Left renal cortex interstitium (tissue), 4 donors: ENCODE results near the gene STK11. TPM values are rescaled to one million over a fixed set of nuclear protein-coding genes. Genes with fewer than 3 reads are reported as not detected.

Experiments used
- DNase-seq, 4 donors: peaks; one replicate each; pipeline ENCODE4 v3.0.0-alpha.2; 2013; ENCODE audit warnings: low read depth in 4 of 4, low spot score in 2 of 4, missing footprints in 1 of 4
- polyA plus RNA-seq, 4 donors: library from polyadenylated mRNA; unstranded; fragments of 120-200 nt; gene quantifications; one replicate each; pipeline ENCODE4 v1.2.1, GENCODE V29; 2013; ENCODE audit not compliant: insufficient read length in 4 of 4

Gene STK11
- polyA plus RNA-seq, 4 donors, result 59.1 to 64.4 (median 61.9) TPM

DNA sequence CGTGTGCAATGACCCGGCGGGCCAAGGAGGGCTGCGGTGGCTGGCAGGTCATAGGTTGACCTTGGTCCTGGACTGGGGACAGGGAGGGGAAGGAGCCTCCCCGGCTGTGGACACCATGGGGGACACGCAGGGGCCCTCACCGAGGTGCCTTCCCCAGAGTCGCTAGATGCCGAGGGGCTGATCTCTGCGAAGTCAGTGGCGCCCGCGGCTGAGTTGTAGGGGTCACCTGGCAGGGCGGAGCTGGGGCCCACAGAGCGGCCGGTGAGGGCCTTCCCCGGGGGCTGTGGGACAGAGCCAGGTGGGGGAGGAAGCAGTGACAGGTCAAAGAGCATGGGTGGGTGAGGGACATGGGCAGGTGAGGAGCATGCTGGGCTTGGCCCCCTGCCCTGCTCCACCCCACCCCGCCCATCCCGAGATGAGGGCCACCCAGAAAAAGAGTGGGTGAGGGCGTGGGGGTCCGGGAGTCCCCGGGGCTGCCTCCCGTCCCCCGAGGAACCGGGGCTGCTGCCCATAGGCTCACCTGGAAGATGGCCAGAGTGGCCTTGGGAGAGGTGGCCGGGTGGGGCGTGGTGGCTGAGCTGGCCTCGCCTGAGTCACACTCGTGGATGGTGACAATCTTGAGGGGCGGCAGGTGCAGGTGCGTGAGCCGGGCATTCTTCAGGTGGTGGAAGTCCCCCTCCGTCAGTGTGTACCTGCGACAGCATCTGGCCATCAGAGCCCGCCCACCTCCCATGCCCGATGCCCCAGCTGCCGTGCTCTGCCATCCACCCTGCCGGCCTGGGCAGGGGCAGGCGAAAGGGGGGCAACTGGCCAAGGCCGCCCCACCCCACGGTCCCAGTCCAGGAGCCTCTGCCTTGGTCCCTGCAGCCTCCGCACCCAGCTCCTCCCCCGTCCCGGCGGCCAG, 28.7 kb downstream of the STK11 start:
- no peak for DNase-seq

DNA sequence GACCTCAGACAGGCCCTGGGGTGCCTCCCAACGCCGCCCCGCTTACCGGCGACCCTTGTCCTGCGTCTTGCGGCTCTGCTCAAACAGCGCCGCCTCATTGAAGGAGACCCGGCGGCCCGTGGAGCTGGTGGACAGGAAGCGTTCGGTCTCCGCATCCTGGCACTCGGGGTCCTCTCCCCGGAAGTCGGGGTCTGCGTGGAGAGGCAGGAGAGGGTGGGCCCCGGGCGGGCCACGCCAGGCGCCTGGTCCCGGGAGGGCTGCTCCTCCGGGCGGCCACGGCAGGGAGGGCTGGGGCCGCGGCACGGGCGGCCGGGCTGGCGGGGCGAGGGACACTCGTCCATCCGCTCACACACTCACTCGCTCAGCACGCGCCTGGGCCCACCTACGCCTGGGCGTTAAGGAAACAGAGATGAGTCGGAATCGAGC, 29.4 kb downstream of the STK11 start:
- DNase-seq, result no peak

DNA sequence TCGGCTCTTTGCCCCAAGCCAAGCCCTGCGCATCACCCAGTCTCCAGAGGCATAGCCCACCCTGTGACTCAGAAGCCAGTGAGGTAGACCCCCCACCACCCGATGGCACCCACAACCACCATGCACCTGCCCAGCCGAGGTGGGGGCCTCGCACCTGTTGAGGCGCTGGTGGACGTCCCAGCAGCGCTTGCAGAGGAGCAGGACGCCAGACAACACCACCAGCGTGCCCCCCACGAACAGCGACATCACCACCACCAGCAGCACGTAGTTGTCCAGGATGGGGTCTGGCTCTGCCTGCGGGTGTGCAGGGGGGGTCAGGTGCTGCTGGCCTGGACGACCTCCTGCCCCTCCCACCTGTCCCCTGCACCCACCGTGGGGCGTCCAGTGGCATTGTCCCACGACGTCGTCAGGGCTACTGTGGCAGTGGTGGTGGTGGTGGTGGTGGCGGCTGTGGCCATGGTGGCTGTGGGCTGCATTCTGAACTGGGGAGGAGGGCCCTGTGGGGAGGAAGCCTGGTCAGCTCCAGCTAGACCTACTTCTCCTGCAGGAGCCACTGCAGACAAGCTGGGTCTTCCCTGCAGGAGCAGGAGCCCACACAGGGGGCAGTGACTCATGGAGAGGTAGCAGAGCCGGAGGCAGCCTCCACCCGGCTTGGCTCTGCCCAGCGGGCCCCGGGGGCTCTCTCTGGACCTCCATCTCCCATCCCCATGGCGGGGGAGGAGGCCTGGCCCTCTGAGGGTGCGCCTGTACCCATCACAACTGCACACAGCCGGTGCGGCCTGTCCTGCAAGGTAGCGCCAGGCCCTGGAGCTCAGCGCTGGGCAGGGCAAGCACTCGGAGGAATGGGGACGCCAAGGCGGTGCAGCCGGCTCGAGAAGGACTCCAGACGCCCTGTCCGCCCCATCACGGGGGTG, 30.3 kb downstream of the STK11 start:
- DNase-seq, result no peak

DNA sequence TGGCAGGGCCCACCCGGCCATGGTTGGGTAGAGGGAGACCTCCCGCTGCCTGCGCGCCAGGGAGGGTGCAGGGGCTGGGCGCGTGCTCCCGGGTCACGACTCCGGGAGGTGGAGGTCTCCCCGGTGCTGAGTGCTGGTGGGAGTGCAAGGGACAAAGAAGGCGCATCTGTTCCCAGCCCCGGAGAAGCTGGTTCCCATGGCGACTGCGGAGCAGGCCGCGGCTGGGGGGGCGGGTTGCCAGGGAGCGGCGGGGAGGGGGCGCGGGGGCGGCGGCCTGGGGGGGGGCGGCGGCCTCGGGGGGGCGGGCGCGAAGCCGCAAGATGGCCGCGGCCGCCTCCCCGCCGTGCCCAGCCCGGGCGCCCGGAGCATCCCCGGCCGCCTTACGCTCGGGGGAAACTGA, 31.0 kb downstream of the STK11 start:
- no peak for DNase-seq

DNA sequence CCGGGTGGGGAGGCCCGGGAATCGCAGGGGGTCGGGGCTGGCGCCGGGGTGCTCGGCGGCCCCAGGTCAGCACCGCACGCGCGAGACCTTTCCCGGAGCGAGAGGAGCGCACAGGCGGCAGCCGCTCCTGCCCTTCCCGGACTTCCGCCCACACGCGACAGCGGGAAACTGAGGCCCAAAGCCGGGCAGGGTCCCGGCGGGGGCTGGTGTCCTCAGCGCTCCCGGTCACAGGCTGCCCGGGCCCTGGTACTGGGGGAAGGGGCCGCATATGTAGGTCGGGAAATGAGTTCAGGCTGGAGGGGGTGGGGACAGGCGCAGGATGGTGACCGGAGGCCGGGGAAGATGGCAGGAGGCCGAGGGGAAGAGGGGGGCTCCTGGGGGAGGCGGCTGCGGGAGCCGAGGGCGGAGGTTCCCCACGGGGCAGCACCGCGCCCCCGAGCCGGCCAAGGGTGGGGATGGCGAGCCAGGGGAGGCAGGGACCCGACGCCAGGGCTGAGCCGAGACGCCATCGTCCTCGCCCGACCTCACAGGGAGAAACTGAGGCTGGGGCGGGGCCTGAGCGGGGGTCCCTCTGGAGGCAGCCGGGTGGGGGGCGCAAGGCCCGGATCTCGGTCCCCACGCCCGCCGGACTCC, 31.6 kb downstream of the STK11 start:
- DNase-seq, result no peak

DNA sequence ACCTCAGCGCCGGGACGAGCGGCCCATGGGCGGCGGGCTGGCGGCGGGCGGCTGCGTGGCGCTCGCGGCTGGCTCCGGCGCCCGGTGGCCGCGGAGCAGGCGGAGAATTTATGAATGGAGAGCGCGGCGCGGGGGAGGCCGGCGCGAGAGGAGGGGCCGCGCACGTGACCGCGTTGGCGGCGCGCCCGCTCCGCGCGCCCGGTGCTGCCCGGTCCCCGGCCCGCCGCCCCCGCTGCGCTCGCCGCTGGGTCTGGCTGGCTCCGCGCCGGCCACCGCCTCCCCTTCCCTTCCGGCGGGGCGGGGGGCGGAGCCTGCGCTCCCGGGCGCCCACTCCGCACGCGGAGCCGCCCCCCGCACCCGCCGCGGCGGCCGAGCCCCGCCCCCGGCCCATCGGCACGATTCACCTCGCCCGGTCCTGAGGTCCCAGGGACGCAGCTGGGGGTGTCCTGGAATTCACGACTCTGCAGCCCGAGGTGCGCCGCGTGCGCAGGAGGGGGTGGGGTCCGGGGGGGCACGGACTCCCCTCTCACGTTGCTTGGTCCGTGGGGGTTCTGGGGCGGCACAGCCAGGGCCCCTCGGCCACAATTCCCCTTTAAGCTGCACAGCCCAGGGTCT, 32.3 kb downstream of the STK11 start, which contains the start of gene CBARP:
TSS of gene CBARP (minus strand) at position 252 of the 615 bp plus-strand sequence. CDS start 1,905 bp downstream, outside the sequence.
- DNase-seq, result no peak

DNA sequence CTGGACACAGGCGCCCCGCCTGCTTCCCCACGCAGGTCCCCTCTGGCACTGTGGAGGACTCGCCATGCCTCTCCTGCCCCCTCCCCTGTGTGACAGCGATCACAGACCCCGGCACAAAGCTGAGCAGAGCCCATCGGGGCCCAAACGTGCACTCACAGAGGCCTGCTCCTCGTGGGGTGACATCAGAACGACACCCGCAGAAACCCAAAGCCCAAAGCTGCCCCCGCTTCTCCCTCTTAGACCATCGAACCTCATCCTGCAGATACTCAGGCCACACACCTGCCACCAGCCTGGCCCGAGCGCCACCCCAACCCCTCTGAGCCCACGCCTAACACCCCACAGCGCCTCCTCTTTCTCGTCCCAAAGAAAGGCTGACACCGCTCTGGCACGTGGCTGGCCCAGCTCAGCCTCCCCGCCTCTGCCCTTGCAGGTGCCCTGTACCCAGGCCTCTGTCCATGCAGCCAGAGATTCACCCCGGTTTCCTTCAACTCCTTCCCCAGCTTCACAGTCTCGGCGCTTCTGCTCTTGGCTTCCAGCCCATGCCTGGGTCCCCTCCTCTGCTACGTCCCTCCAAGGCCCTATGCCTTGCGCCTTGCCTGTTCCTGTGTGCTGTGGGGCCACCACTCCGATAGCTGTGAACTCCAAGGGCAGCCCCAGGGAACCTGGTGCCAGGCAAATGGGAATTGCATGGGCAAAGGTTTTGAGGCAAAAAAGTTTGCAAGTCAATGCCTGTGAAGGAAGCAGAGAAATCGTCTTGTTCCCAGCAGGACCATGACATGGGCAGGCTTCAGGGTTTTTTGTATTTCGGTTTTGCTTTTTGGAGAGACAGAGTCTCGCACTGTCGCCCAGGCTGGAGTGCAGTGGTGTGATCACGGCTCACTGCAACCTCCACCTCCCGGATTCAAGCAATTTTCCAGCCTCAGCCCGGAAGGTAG, 33.1 kb downstream of the STK11 start:
- no peak for DNase-seq

DNA sequence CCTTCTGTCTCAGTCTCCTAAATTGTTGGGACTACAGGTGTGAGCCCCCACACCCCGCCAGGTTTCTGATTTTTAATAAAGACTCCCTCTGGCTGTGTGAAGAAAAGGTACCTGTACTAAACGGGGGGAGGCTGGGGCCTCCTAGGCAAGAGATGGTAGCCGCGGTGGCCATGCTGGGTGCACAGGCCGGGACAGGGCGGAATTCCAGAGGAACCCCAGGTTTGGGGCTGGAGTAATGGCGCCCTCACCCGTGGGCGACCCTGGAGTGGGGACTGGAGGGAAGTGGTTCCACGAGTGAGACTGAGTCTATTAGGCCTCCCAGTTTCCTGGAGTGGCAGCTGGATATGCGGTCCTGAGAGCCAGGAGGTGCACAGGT, 33.8 kb downstream of the STK11 start:
- DNase-seq, result no peak

DNA sequence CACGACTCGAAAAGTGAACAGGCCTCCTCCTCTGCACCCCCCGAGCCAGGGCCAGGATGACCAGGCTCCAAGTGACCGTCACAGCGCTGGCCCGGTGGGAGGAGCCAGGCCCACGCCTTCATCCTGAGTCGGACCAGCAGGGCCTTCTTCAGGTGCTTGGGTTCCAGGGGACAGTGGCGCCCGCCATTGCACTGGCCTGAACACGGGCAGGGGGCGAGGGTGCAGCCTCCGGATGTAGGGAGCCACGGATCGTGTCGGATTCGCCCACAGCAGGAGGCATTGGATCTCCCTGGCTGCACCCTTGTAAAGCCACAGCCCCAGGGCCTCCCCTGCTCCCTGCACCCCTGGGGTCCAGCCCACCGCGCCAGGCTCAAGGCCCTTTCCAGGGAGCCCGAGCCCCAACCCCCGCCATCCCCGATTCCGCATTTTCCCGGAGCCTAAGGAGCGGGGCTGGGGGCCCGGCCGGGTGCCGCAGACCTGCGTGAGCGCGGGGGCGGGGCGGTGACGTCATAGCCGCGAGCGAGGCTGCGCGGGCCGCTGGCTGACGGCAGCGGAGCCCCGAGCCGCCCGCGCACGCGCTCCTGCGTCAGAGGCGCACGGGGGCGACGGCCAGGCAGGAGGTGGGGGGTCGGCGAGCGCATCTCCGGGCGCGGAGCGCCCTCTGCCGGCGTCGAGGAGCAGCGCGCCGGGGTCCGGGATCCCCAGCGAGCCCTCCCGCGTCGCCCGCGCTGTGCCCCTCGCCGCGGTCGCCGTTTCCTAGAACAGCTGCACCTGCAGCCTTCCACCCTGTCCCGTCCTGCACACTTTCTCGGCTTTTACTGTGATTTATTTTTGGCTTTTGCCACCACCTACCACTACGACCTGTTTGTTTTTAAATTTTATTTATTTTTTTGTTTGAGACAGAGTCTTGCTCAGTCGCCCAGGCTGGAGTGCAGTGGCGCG, 34.5 kb downstream of the STK11 start:
- peak in 1 of 4 donors; percentile 80 for DNase-seq

DNA sequence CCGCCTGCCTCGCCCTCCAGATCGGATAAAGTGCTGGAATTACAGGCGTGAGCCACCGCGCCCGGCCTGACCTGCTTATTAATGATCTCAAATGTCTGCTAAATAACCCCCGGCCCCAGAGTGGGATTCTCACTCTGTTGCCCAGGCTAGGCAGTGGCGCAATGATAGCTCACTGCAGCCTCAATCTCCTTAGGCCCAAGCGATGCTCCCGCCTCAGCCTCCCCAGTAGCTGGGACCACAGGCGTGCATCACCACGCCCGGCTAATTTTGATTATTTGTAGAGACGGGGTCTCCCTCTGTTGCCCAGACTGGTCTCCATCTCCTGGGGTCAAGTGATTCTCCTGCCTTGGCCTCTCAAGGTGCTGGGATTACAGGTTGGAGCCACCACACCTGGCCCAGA, 35.3 kb downstream of the STK11 start:
- no peak for DNase-seq

DNA sequence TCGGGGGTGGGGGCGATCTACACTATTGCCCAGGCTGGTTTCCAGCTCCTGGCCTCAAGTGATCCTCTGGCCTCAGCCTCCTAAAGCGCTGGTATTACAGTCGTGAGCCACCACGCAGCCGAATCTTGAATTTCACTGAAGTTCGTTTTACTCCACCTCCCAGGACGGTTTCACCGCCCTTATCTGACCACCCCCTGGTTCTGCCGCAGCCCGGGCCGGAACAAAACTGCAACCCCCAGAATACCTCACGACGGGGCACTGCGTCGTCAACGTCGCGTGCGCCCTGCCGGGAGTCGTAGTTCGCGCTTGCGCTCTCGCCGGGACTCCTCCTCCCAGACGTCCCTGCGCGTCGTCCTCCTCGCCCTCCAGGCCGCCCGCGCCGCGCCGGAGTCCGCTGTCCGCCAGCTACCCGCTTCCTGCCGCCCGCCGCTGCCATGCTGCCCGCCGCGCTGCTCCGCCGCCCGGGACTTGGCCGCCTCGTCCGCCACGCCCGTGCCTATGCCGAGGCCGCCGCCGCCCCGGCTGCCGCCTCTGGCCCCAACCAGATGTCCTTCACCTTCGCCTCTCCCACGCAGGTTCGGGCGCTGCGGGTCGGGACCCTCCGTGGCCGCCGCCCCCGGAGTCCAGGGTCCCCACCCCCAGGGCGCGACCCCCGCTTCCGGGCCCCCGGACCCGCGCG, 36.0 kb downstream of the STK11 start, which contains the start of gene ATP5F1D:
TSS of gene ATP5F1D (plus strand) at position 335 of the 679 bp plus-strand sequence. CDS start at position 435, 100 bp downstream.
- DNase-seq, result peak in 2 of 4 donors; percentile 82 to 89

DNA sequence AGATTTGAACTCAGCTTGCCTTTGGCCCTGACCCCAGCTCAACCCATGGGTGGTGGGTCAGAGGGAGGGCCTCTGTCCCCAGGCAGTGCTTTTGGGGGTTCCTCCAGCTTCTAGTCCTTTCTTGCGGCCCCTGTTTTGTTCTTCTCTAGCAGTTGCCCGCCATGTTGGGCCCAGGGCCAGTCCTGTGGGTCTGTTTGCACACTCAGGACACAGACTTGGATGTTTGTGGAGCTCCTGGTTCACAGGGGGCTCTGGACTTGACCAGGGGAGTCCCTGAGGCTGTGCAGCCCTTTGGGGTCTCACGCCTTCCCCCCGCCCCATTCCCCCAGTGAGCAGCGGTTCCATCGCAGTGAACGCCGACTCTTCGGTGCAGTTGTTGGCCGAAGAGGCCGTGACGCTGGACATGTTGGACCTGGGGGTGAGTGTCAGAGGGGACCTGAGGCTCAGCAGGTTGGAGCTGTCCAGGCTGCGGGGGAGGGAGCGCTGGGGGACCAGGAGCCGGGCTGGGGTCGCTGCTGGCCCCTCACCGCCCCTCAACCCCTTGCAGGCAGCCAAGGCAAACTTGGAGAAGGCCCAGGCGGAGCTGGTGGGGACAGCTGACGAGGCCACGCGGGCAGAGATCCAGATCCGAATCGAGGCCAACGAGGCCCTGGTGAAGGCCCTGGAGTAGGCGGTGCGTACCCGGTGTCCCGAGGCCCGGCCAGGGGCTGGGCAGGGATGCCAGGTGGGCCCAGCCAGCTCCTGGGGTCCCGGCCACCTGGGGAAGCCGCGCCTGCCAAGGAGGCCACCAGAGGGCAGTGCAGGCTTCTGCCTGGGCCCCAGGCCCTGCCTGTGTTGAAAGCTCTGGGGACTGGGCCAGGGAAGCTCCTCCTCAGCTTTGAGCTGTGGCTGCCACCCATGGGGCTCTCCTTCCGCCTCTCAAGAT, 38.5 kb downstream of the STK11 start:
- no peak for DNase-seq

DNA sequence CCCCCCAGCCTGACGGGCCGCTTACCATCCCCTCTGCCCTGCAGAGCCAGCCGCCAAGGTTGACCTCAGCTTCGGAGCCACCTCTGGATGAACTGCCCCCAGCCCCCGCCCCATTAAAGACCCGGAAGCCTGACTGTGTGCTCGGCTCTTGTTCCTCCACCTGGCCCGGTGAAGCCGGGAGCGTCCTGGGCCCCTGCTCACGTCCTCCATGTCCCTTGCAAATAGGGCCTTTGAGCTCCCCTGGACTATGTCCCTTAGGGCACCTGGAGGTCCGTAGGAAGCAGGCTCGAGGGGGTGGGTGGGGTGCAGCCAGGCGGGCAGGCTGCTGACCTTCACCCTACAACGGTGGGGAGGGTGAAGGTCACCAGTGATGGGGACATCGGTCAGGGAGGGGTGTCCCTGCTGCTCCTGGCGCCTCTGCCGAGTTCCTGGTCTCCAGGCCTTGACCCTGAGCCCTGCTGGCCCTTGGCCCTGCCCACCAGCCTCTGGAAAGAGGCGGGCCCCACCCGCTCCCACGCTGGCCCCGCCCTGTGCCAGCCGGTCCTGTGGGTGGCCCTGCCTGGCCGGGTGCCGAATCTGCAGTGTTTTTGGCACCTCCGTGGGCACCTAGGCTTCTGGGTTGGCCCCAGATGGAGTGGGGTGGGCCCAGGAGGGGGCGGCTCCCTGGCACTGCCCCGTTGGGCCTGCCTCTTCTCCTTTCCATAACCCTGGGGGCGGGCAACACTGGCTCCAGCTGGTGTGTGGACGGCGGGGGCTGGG, 39.3 kb downstream of the STK11 start:
- no peak for DNase-seq

DNA sequence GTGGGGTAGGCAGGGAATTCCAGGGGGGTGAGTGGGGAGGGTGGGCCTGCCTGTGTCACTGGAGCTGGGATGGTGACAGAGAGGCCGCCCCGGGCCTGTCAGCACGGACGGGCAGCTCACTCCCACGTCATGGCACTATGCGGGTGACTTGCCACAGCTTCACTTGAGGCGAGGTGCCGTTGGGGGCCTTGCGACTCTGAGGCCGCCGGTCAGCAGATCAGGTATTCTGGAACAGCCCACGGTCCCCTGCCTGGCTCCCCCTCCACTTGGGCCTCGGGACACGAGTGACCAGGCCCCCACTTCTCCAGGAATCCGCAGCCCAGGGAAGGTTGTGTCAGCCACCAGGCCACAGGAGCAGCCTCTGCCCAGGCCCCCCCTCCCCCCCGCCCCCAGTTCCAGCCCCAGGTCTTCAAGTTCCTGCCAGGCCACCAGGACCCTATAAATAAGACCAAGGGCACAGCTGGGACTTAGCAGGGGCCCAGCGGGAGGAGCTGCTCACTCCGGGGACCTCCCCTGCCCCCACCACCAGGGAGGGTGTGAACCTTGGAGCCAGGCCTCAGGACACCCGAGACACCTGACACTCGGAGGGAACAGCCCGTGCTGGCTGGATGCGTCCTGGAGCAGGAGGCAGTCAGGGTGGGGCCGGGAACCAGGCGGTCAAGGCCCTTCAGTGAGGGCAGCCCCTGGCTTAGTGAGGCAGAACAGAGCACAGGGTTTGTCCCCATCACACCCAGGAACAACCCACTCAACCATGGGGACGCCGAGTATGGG, 40.1 kb downstream of the STK11 start:
- DNase-seq, result no peak
